HG03103 (cell line): ENCODE measurements around the gene ZNF385A.

Experiments used
- ATAC-seq: cut with Tn5 transposase; IDR thresholded peaks from one replicate; pipeline ENCODE4 v1.9.1; 2021; ENCODE audit warnings: low read depth; ENCODE audit not compliant: unreplicated experiment

ZNF385A gene

GRCh38 chr12:54377007-54377406, 7.5 kb downstream of the ZNF385A start:
- ATAC-seq = no peak

GRCh38 chr12:54376596-54376995, 7.9 kb downstream of the ZNF385A start:
- no peak for ATAC-seq

GRCh38 chr12:54375259-54375579, 9.3 kb downstream of the ZNF385A start:
- ATAC-seq = no peak

GRCh38 chr12:54374562-54375258, 9.8 kb downstream of the ZNF385A start:
- ATAC-seq = no peak

- ATAC-seq = no peak
These were observed 10.6 kb downstream of the ZNF385A start for GRCh38 chr12:54373649-54374561.

GRCh38 chr12:54372113-54372806, 12.3 kb downstream of the ZNF385A start:
- no peak for ATAC-seq

- no peak for ATAC-seq
These were observed 13.0 kb downstream of the ZNF385A start for GRCh38 chr12:54371328-54372112.

GRCh38 chr12:54370171-54370730, 14.3 kb downstream of the ZNF385A start:
- no peak for ATAC-seq

GRCh38 chr12:54369597-54370131, 14.9 kb downstream of the ZNF385A start:
- ATAC-seq = no peak

- ATAC-seq = no peak
These were observed 15.6 kb downstream of the ZNF385A start for GRCh38 chr12:54368709-54369596.

GRCh38 chr12:54368025-54368708, 16.4 kb downstream of the ZNF385A start:
- ATAC-seq = no peak

GRCh38 chr12:54364413-54364812, 20.1 kb downstream of the ZNF385A start, which contains the start of gene GPR84:
Gene GPR84 (minus strand): TSS chr12:54364486. CDS start chr12:54363851, 635 bp downstream.
- no peak for ATAC-seq

GRCh38 chr12:54363618-54364017, 20.9 kb downstream of the ZNF385A start:
- ATAC-seq = no peak

GRCh38 chr12:54363047-54363446, 21.5 kb downstream of the ZNF385A start:
- no peak for ATAC-seq

GRCh38 chr12:54360717-54361456, 23.6 kb downstream of the ZNF385A start:
- ATAC-seq = no peak

GRCh38 chr12:54359762-54360351, 24.7 kb downstream of the ZNF385A start:
- ATAC-seq = no peak
